Thyroid gland (tissue), 4 donors: ENCODE results near the gene ESYT2. TPM values are rescaled to one million over a fixed set of nuclear protein-coding genes. Genes with fewer than 3 reads are reported as not detected.

Experiments
- DNase-seq, 2 donors: peaks; one replicate each; pipeline ENCODE4 v3.0.0-alpha.2; 2019
- H3K27ac ChIP-seq, 3 donors: fragments of 200-600 bp; sonication (generic); 1 replicate in 2 of 3; 2 replicates in 1 of 3; pipeline ENCODE4 v1.5.1; 2016 to 2019; ENCODE audit warnings: mild to moderate bottlenecking in 1 of 3, moderate library complexity in 1 of 3
- H3K27me3 ChIP-seq: fragments of 200-600 bp; sonication (generic); one replicate; pipeline ENCODE4 v1.5.1; 2019
- H3K36me3 ChIP-seq, 2 donors: fragments of 200-600 bp; sonication (generic); one replicate each; pipeline ENCODE4 v1.5.1; 2016 to 2019
- H3K4me1 ChIP-seq, 2 donors: fragments of 200-600 bp; sonication (generic); one replicate each; pipeline ENCODE4 v1.5.1; 2017 to 2019
- H3K4me3 ChIP-seq, 3 donors: fragments of 200-600 bp; sonication (generic); replicated peaks in 1 of 3; 1 replicate in 2 of 3; 2 replicates in 1 of 3; pipeline ENCODE4 v1.5.1; 2016; ENCODE audit warnings: mild to moderate bottlenecking in 1 of 3
- H3K9me3 ChIP-seq: fragments of 200-600 bp; sonication (generic); one replicate; pipeline ENCODE4 v1.5.1; 2017
- POLR2A ChIP-seq, 2 donors: fragments of 450-650 bp; IDR thresholded peaks; one replicate each; pipeline ENCODE4 v1.6.1; 2017; ENCODE audit warnings: antibody characterized with exemption in 2 of 2, mild to moderate bottlenecking in 2 of 2, moderate library complexity in 1 of 2
- WGBS, 2 donors: methylation state at CpG; one replicate each; pipeline ENCODE4 v1.1.5; 2017; 5-methylcytosine and 5-hydroxymethylcytosine counted together
- intact Hi-C: fragments of 100-400 bp; cut with DNase I; formaldehyde crosslinking; loops from one replicate; pipeline ENCODE4 v1.15.1; 2023
- total RNA-seq, 4 donors: library from RNA; depleted of rRNA; stranded (reverse); fragments of >200 nt; gene quantifications; one replicate each; pipeline ENCODE4 v1.2.3, GENCODE V29; 2016
- TF ChIP-seq, protein P1 (sequence below), 6 experiments: fragments of 200-600 bp in 3 of 6; fragments of 450-650 bp in 3 of 6; sonication (generic) in 3 of 6; IDR thresholded peaks; one replicate each; pipeline ENCODE4 v1.5.1; 2016 to 2019; ENCODE audit warnings: antibody characterized with exemption in 6 of 6, mild to moderate bottlenecking in 2 of 6, inconsistent platforms in 1 of 6, moderate library complexity in 1 of 6

The ESYT2 gene
- total RNA-seq, 4 donors from 2014 or later, result 102 to 123 (median 116) TPM

DNA sequence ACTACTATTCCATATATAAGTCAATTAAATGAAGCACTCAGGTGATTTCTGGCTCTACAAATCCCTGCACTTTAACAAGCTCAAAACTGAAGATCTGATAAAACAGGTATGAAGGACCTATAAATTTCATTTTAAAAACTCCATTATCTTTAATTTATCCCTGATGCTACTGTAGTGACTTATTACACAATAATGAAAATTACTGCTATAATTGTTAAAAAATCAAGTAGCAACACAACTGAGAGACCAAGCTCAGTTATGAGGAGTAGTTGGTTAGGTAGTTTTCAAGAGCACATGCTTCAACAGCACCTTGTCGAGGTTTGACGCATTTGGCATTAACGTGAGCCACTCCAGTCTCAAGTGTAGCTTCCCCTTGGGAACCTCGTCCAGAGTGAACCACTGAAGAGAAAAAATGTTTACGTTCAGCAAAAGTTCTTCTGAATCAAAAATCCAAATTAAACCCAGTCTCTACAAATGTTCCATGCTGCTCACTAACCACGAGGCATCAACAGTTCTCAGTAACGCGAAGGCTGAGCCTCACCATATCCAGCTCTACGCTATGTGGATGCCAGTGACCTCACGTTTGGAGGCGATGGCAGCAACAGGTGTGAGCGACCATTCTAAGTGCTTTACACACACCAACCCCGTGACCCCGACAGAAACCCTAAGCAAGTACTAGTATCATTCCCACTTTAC is 69.4 kb downstream of the ESYT2 start:
- TF ChIP-seq, protein P1, sequence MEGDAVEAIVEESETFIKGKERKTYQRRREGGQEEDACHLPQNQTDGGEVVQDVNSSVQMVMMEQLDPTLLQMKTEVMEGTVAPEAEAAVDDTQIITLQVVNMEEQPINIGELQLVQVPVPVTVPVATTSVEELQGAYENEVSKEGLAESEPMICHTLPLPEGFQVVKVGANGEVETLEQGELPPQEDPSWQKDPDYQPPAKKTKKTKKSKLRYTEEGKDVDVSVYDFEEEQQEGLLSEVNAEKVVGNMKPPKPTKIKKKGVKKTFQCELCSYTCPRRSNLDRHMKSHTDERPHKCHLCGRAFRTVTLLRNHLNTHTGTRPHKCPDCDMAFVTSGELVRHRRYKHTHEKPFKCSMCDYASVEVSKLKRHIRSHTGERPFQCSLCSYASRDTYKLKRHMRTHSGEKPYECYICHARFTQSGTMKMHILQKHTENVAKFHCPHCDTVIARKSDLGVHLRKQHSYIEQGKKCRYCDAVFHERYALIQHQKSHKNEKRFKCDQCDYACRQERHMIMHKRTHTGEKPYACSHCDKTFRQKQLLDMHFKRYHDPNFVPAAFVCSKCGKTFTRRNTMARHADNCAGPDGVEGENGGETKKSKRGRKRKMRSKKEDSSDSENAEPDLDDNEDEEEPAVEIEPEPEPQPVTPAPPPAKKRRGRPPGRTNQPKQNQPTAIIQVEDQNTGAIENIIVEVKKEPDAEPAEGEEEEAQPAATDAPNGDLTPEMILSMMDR (IDR thresholded peaks at IDR 0.05), result no peak
- TF ChIP-seq POLR2A (IDR thresholded peaks at IDR 0.05), result peak in 1 of 2 donors; percentile 13
- intact Hi-C loops, result no loop called here
- WGBS, 2 donors, result 37 to 54% methylated on average over 14 of the region's 14 CpGs
- DNase-seq, result peak; percentile 69 to 73
- H3K27me3 ChIP-seq, result no peaks in the 10 kb centered on the region
- no peaks in the 10 kb centered on the region for H3K9me3 ChIP-seq
- peaks cover 4% of the 10 kb centered on the region in 2 donors for H3K36me3 ChIP-seq
- H3K4me3 ChIP-seq, result no peak overlapping the region
- peak overlapping the region in 2 of 3 donors; percentile 59 to 84 for H3K27ac ChIP-seq
- H3K4me1 ChIP-seq, result peaks cover 15 to 27% of the 10 kb centered on the region in 2 donors

DNA sequence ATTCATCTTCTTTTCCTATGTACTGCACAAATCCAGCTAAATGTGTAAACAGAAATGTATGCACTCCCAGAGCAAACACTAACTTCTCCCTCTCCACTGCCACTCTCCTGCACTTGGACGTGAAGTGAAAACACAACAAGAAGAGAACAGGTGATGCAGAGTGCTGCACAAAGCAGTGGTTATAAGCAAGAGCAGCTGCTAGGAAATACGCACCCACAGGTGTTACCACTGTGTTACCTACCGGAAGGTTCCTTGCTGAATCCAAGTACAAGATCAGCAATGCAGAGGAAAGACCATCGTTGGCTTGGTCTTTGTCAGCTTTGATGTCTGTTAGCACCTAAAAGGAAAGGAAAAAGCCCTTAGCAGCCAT is 70.1 kb downstream of the ESYT2 start:
- intact Hi-C loops, result no loop called here
- Histone ChIP-seq H3K4me3 (no peak overlapping the region), H3K9me3 (no peaks in the 10 kb centered on the region), H3K27ac (peak overlapping the region in 2 of 3 donors; percentile 59 to 84), H3K27me3 (no peaks in the 10 kb centered on the region), H3K4me1 (peaks cover 9 to 21% of the 10 kb centered on the region in 2 donors), H3K36me3 (peaks cover 4 to 7% of the 10 kb centered on the region in 2 donors)
- no peak for DNase-seq
- WGBS, 2 donors, result 30 to 64% methylated on average over 4 of the region's 4 CpGs
- TF ChIP-seq, protein P1 (IDR thresholded peaks at IDR 0.05), result no peak
- TF ChIP-seq POLR2A (IDR thresholded peaks at IDR 0.05), result no peak

DNA sequence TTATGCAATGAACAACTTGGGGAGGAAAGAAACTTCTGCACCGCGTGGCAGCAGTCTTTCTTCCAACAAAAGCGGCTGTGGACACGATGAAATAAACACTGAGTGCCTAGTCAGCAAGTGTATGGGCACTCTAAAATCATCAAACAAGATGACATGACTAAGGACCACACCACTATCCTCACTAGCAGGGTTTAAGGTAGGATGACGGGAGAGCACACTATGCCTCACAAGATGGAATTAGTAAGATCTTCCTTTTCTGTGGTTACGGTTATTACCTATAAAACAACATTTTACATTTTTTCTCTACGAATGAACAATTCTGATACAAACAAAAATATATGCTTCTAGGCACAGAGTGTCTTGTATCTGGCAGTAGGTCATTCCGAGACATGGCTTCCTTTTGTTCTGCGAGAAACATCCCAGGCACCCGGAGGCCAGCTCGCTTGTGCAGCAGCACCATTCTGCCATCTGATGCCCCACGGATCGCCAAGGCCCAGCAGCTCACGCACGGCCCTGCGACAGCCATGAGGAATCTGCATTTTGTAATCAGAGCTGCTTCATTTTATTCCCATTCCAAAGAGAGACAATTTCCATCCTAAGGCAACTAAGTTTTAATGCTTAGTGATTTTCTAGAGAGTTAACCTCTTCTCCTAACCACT is 70.6 kb downstream of the ESYT2 start:
- H3K9me3 ChIP-seq, result no peaks in the 10 kb centered on the region
- H3K27ac ChIP-seq, result peak overlapping the region in 2 of 3 donors; percentile 59 to 84
- DNase-seq, result no peak
- intact Hi-C loops, result no loop called here
- H3K4me3 ChIP-seq, result no peak overlapping the region
- TF ChIP-seq POLR2A (IDR thresholded peaks at IDR 0.05), result no peak
- TF ChIP-seq, protein P1 (IDR thresholded peaks at IDR 0.05), result no peak
- H3K4me1 ChIP-seq, result peaks cover 8 to 20% of the 10 kb centered on the region in 2 donors
- H3K27me3 ChIP-seq, result no peaks in the 10 kb centered on the region
- H3K36me3 ChIP-seq, result peaks cover 4 to 7% of the 10 kb centered on the region in 2 donors
- WGBS, 2 donors, result 90 to 93% methylated on average over 16 of the region's 16 CpGs

DNA sequence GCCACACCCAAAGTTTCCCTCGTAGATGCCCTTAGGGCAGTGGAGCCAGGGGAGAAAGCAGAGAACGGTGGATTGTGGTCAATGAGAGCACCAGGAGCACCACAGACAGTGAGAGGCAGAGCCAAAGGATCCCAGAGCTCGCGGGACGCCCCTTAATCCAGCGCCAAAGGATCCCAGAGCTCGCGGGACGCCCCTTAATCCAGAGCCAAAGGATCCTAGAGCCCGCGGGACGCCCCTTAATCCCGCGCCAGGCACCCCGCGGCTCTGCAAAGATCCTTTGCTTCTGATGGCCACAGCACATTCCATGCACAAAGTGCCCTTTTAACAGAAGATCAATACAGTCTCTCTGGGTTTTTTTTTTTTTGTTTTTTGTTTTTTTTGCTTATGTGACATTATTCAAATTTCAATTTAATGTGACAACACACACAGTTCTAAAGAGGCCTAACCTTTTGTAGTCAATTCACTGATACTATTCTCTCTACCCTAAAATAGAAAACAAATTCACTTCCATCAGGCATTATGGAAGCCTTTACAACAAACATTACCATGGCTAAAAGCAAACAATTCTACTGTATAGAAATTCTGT is 71.8 kb downstream of the ESYT2 start:
- Histone ChIP-seq H3K4me1 (peaks cover 4 to 15% of the 10 kb centered on the region in 2 donors), H3K36me3 (peaks cover 4 to 7% of the 10 kb centered on the region in 2 donors), H3K27me3 (no peaks in the 10 kb centered on the region), H3K9me3 (no peaks in the 10 kb centered on the region), H3K4me3 (no peak overlapping the region), H3K27ac (no peak overlapping the region)
- DNase-seq, result no peak
- TF ChIP-seq, protein P1 (IDR thresholded peaks at IDR 0.05), result no peak
- TF ChIP-seq POLR2A (IDR thresholded peaks at IDR 0.05), result no peak
- 94 to 98% methylated on average over 16 of the region's 16 CpGs for WGBS, 2 donors
- intact Hi-C loops, result no loop called here
